ENCODE data around the gene MAP3K6. TPM values are rescaled to one million over a fixed set of nuclear protein-coding genes. Genes with fewer than 3 reads are reported as not detected.
A peak's percentile ranks its signal among the peaks of the same experiment; 100 is the strongest.

The MAP3K6 gene
- total and polyA plus RNA-seq, 2 of the 13 experiments (the other 11 are each of a cell fraction or from before 2014, with no cell fraction given), result 2.7 to 3.2 TPM

GRCh38 chr1:27366411-27367159, at the start of gene MAP3K6 (continued):
- TF ChIP-seq SPEN (CRISPR knock-in tag; IDR thresholded peaks at IDR 0.05; ENCODE audit: low read depth) (no peak), MTA3 (CRISPR knock-in tag; IDR thresholded peaks at IDR 0.05) (no peak), HNRNPL (IDR thresholded peaks at IDR 0.05; ENCODE audit: low read depth, low read length) (0 out of 2 replicates have a peak, but pooled peaks have one; percentile 37), ZNF841 (CRISPR knock-in tag; IDR thresholded peaks at IDR 0.05; ENCODE audit: borderline replicate concordance) (no peak)
- TF ChIP-seq, protein P1, sequence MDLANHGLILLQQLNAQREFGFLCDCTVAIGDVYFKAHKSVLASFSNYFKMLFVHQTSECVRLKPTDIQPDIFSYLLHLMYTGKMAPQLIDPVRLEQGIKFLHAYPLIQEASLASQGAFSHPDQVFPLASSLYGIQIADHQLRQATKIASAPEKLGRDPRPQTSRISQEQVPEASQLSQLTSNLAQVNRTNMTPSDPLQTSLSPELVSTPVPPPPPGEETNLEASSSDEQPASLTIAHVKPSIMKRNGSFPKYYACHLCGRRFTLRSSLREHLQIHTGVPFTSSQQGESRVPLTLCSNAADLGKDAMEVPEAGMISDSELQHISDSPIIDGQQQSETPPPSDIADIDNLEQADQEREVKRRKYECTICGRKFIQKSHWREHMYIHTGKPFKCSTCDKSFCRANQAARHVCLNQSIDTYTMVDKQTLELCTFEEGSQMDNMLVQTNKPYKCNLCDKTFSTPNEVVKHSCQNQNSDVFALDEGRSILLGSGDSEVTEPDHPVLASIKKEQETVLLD (CRISPR knock-in tag; IDR thresholded peaks at IDR 0.05; ENCODE audit: low read depth), result no peak

- Histone ChIP-seq H3K9ac (ENCODE audit: insufficient read depth, low read depth, low read length) (no peak overlapping the region), H3K4me1 (ENCODE audit: insufficient read depth, low read length) (no peaks in the 10 kb centered on the region), H4K20me1 (ENCODE audit: insufficient read depth, low read length) (no peaks in the 10 kb centered on the region), H3K79me2 (ENCODE audit: insufficient read depth, low read length) (no peaks in the 10 kb centered on the region), H3K27ac (ENCODE audit: extremely low read length, insufficient read depth, low read length) (no peak overlapping the region), H3K9me3 (ENCODE audit: low read length) (no peaks in the 10 kb centered on the region), H3K4me3 (replicated peaks in 1 of 3; ENCODE audit: insufficient read depth in 1 of 3, low read depth in 2 of 3, low read length in 3 of 3) (no peak overlapping the region), H3K36me3 (replicated peaks in 1 of 2; ENCODE audit: control insufficient read depth in 1 of 2, insufficient read depth in 2 of 2, low read length in 2 of 2) (peaks cover 34 to 90% of the 10 kb centered on the region in 2 experiments), H3K27me3 (ENCODE audit: control insufficient read depth in 1 of 2, insufficient read depth in 2 of 2, low read length in 2 of 2) (no peaks in the 10 kb centered on the region), H3K4me2 (ENCODE audit: low read depth, low read length) (no peak overlapping the region), H2AFZ (ENCODE audit: low read length) (no peak overlapping the region)
- no peak for DNase-seq (ENCODE audit: low spot score)
- in situ Hi-C loops (cut with HindIII; ENCODE audit: extremely low pct_ligation_motif_present, low pct_unique_long_range_greater_than_20kb), result no loop called here
- WGBS (ENCODE audit: low lambda C conversion rate), result 100% methylated on average over 1 of the region's 1 CpG
- ChIA-PET CTCF (ENCODE audit: low intra/inter-chr PET ratio, low total read pairs) (no interaction called here), POLR2A (no interaction called here)
- FAIRE-seq, result no peak
- intact Hi-C loops (cut with micrococcal nuclease; ENCODE audit: unreplicated experiment), result no loop called here
- TF ChIP-seq GATA4 (IDR thresholded peaks at IDR 0.05; ENCODE audit: borderline replicate concordance, low read depth) (no peak), ARNTL (CRISPR knock-in tag; IDR thresholded peaks at IDR 0.05) (no peak), TSC22D2 (CRISPR knock-in tag; IDR thresholded peaks at IDR 0.05; ENCODE audit: borderline replicate concordance) (no peak), CEBPB (IDR thresholded peaks at IDR 0.05; ENCODE audit: borderline replicate concordance, low read depth, low read length) (no peak), ZNF619 (CRISPR knock-in tag; IDR thresholded peaks at IDR 0.05) (no peak), ZNF468 (CRISPR knock-in tag; IDR thresholded peaks at IDR 0.05) (no peak), KDM2A (CRISPR knock-in tag; IDR thresholded peaks at IDR 0.05; ENCODE audit: borderline replicate concordance, low read depth) (no peak), ZNF354B (CRISPR knock-in tag; IDR thresholded peaks at IDR 0.05) (no peak)
- TF ChIP-seq, protein P2, sequence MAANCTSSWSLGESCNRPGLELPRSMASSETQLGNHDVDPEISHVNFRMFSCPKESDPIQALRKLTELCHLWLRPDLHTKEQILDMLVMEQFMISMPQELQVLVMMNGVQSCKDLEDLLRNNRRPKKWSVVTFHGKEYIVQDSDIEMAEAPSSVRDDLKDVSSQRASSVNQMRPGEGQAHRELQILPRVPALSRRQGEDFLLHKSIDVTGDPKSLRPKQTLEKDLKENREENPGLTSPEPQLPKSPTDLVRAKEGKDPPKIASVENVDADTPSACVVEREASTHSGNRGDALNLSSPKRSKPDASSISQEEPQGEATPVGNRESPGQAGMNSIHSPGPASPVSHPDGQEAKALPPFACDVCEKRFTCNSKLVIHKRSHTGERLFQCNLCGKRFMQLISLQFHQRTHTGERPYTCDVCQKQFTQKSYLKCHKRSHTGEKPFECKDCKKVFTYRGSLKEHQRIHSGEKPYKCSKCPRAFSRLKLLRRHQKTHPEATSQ (CRISPR knock-in tag; IDR thresholded peaks at IDR 0.05; ENCODE audit: borderline replicate concordance), result no peak
- TF ChIP-seq, protein P3, sequence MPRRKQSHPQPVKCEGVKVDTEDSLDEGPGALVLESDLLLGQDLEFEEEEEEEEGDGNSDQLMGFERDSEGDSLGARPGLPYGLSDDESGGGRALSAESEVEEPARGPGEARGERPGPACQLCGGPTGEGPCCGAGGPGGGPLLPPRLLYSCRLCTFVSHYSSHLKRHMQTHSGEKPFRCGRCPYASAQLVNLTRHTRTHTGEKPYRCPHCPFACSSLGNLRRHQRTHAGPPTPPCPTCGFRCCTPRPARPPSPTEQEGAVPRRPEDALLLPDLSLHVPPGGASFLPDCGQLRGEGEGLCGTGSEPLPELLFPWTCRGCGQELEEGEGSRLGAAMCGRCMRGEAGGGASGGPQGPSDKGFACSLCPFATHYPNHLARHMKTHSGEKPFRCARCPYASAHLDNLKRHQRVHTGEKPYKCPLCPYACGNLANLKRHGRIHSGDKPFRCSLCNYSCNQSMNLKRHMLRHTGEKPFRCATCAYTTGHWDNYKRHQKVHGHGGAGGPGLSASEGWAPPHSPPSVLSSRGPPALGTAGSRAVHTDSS (CRISPR knock-in tag; conservative IDR thresholded peaks at IDR 0.05), result no peak
- ATAC-seq, result no peak
- BruUV-seq (replicated peaks), result no TSS peak
These were observed 47.3 kb upstream of the MAP3K6 start for GRCh38 chr1:27414091-27414490.
